MM.1S (cell line): ENCODE data around the gene PLEKHD1.

ENCODE experiments used
- DNase-seq: peaks from one replicate; pipeline ENCODE4 v3.0.0-alpha.2; 2015
- H2AFZ ChIP-seq: fragments of 300-600 bp; sonication (generic); 2 replicates; pipeline ENCODE4 v1.6.0; 2016; ENCODE audit warnings: antibody characterized with exemption, low read length
- H3F3A ChIP-seq: fragments of 300-600 bp; sonication (generic); 2 replicates; pipeline ENCODE4 v1.6.1; 2016; ENCODE audit warnings: mild to moderate bottlenecking, antibody characterized with exemption, low read length, moderate library complexity, mixed read lengths; ENCODE audit not compliant: insufficient read depth
- H3K27ac ChIP-seq: fragments of 300-600 bp; sonication (generic); 2 replicates; pipeline ENCODE4 v1.5.1; 2016; ENCODE audit warnings: mild to moderate bottlenecking, low read length
- H3K27me3 ChIP-seq: fragments of 300-600 bp; sonication (generic); replicated peaks from 2 replicates; pipeline ENCODE4 v1.6.0; 2016; ENCODE audit warnings: low read length; ENCODE audit not compliant: insufficient read depth
- H3K36me3 ChIP-seq: fragments of 300-600 bp; sonication (generic); replicated peaks from 2 replicates; pipeline ENCODE4 v1.6.1; 2016; ENCODE audit warnings: mild to moderate bottlenecking, low read length, mixed read lengths; ENCODE audit not compliant: insufficient read depth
- H3K4me1 ChIP-seq: fragments of 300-600 bp; sonication (generic); 2 replicates; pipeline ENCODE4 v1.6.1; 2016; ENCODE audit warnings: low read length, mixed read lengths
- H3K4me2 ChIP-seq: fragments of 300-600 bp; sonication (generic); 2 replicates; pipeline ENCODE4 v1.6.0; 2016; ENCODE audit warnings: low read depth, low read length
- H3K4me3 ChIP-seq: fragments of 300-600 bp; sonication (generic); 2 replicates; pipeline ENCODE4 v1.5.1; 2016; ENCODE audit warnings: low read length, mixed read lengths
- H3K79me2 ChIP-seq: fragments of 300-600 bp; sonication (generic); 2 replicates; pipeline ENCODE4 v1.6.1; 2016; ENCODE audit warnings: mixed run types, low read length, mixed read lengths
- H3K9ac ChIP-seq: fragments of 300-600 bp; sonication (generic); 2 replicates; pipeline ENCODE4 v1.6.1; 2016; ENCODE audit warnings: low read length, mixed read lengths
- H3K9me2 ChIP-seq: fragments of 300-600 bp; sonication (generic); replicated peaks from 2 replicates; pipeline ENCODE4 v1.6.1; 2016; ENCODE audit warnings: mild to moderate bottlenecking, low read length, mixed read lengths; ENCODE audit not compliant: insufficient read depth
- H3K9me3 ChIP-seq: fragments of 300-600 bp; sonication (generic); replicated peaks from 2 replicates; pipeline ENCODE4 v1.6.1; 2016; ENCODE audit warnings: mild to moderate bottlenecking, low read length, mixed read lengths; ENCODE audit not compliant: insufficient read depth
- H4K20me1 ChIP-seq: fragments of 300-600 bp; sonication (generic); 2 replicates; pipeline ENCODE4 v1.6.1; 2016; ENCODE audit warnings: mild to moderate bottlenecking, low read length, moderate library complexity, mixed read lengths; ENCODE audit not compliant: insufficient read depth
- EZH2 ChIP-seq: fragments of 300-600 bp; sonication (generic); optimal IDR thresholded peaks from 2 replicates; pipeline ENCODE3; 2017; ENCODE audit warnings: low read depth, mild to moderate bottlenecking, antibody characterized with exemption, low read length, mixed read lengths
- EZH2phosphoT487 ChIP-seq: fragments of 300-600 bp; sonication (generic); IDR thresholded peaks from 2 replicates; pipeline ENCODE4 v1.6.1; 2018; ENCODE audit warnings: antibody characterized with exemption, low read length
- TF ChIP-seq, protein P1 (sequence below): fragments of 300-600 bp; sonication (generic); IDR thresholded peaks from 2 replicates; pipeline ENCODE4 v1.5.1; 2016; ENCODE audit warnings: antibody characterized with exemption, low read length, mixed read lengths

The PLEKHD1 gene

DNA sequence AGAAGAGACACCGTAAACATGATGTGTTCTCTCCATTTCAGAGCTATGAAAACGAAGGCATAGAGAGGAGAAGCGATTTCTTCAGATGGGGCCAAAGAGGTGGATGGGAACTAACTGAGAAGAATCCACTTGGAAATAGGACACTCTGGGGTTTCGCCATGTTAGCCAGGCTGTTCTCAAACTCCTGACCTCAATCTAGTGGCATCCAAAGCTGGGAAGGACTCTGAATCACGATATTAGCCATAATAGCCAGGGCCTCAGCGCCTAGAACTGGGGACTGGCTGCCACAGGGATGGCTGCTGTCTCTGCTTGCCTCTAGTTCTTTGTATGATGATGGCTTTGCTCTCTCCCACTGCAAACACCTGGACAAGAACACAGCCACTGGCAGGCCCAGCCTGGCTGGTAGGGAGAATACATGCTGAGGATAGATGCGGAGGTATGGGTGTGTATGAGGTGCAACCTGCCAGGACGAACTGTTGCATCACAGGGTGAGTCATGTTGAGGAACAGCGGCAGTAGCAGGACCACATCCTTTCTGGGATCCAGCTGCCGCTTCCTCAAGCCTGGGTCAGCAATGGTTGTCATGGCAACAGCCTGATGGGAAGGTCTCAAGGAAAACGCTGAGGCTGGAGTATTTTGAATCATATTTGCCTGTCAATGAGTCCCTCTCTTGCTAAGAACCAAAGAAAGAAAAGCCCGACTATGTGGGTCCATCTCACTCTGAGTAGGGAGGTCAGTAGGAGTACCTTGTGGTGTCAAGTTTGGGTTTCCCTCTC, 59.0 kb downstream of the PLEKHD1 start:
- Histone ChIP-seq H3K9me3 (no peaks in the 10 kb centered on the region), H3K79me2 (no peaks in the 10 kb centered on the region), H3K36me3 (no peaks in the 10 kb centered on the region), H3K27ac (no peak overlapping the region), H3K4me3 (no peak overlapping the region), H3K9me2 (no peaks in the 10 kb centered on the region), H3F3A (no peaks in the 10 kb centered on the region), H2AFZ (no peak overlapping the region), H4K20me1 (no peaks in the 10 kb centered on the region), H3K4me2 (no peak overlapping the region), H3K4me1 (no peaks in the 10 kb centered on the region), H3K9ac (no peak overlapping the region), H3K27me3 (no peaks in the 10 kb centered on the region)
- TF ChIP-seq EZH2phosphoT487 (no peak), EZH2 (no peak)
- TF ChIP-seq, protein P1, sequence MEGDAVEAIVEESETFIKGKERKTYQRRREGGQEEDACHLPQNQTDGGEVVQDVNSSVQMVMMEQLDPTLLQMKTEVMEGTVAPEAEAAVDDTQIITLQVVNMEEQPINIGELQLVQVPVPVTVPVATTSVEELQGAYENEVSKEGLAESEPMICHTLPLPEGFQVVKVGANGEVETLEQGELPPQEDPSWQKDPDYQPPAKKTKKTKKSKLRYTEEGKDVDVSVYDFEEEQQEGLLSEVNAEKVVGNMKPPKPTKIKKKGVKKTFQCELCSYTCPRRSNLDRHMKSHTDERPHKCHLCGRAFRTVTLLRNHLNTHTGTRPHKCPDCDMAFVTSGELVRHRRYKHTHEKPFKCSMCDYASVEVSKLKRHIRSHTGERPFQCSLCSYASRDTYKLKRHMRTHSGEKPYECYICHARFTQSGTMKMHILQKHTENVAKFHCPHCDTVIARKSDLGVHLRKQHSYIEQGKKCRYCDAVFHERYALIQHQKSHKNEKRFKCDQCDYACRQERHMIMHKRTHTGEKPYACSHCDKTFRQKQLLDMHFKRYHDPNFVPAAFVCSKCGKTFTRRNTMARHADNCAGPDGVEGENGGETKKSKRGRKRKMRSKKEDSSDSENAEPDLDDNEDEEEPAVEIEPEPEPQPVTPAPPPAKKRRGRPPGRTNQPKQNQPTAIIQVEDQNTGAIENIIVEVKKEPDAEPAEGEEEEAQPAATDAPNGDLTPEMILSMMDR, result no peak
- DNase-seq, result no peak

DNA sequence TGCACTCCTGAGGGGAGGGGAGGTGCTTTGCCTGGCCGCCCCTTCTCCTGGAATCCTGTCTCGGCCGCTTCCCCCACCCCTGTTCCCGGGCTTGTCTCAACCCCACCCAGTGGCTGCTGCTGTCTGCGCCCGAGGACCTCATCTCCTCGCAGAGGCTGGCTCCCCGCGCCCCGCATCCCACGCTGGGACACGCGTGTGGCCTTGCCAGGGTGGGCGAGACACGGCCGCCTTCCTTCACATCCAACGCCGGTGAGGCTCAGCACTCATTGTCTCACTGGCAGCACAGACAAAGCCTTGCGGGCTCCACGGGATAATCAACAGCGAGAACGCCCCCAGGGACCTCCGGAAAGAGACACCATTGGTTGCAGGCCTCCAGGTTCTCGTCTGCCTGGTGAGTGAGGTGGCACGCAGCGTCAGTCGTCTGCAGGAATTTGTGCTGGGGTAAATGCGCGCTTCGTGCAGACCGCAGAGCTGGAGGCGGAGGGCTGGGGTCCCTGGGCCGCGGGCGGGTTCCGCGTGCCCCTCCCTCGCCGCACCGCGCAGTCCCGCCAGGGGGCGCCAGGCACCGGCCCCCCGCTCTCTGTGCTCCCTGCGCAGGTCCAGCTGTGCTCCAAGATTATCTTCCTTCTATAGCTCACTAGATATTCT, 63.3 kb downstream of the PLEKHD1 start:
- no peaks in the 10 kb centered on the region for H3K36me3 ChIP-seq
- H3K9me2 ChIP-seq, result no peaks in the 10 kb centered on the region
- no peak for DNase-seq
- no peak overlapping the region for H3K9ac ChIP-seq
- H2AFZ ChIP-seq, result no peak overlapping the region
- H3K79me2 ChIP-seq, result no peaks in the 10 kb centered on the region
- H3K9me3 ChIP-seq, result no peaks in the 10 kb centered on the region
- TF ChIP-seq EZH2phosphoT487, result no peak
- TF ChIP-seq EZH2, result no peak
- TF ChIP-seq, protein P1, result peak; percentile 42
- no peaks in the 10 kb centered on the region for H3K4me1 ChIP-seq
- H3K4me3 ChIP-seq, result no peak overlapping the region
- H3K27me3 ChIP-seq, result no peaks in the 10 kb centered on the region
- H3K27ac ChIP-seq, result no peak overlapping the region
- no peak overlapping the region for H3K4me2 ChIP-seq
- no peaks in the 10 kb centered on the region for H4K20me1 ChIP-seq
- no peaks in the 10 kb centered on the region for H3F3A ChIP-seq

DNA sequence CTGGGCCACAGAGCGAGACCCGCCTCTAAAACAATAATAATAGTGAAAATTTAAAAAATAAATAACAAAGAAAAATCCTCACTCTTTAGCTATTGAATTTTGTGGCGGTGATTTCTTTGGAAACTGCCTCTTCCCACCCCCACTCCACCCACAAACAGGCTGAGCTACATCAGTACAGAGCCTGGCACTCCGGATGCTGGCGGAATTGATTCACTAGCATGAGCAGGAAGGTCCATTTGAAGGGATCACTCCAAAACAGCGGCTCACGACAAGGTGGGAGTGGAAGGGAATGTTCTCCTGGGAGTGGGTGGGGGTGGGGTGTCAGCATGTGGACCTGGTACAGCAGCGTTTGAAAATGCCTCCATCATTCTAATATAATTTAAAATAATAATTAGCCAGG, 64.0 kb downstream of the PLEKHD1 start:
- H3K4me3 ChIP-seq, result no peak overlapping the region
- no peak overlapping the region for H3K27ac ChIP-seq
- no peak overlapping the region for H3K9ac ChIP-seq
- no peaks in the 10 kb centered on the region for H3K36me3 ChIP-seq
- no peaks in the 10 kb centered on the region for H3K27me3 ChIP-seq
- no peak for DNase-seq
- no peaks in the 10 kb centered on the region for H4K20me1 ChIP-seq
- TF ChIP-seq, protein P1, result no peak
- TF ChIP-seq EZH2 (no peak), EZH2phosphoT487 (no peak)
- no peaks in the 10 kb centered on the region for H3K79me2 ChIP-seq
- H2AFZ ChIP-seq, result no peak overlapping the region
- H3K4me2 ChIP-seq, result no peak overlapping the region
- no peaks in the 10 kb centered on the region for H3K4me1 ChIP-seq
- no peaks in the 10 kb centered on the region for H3K9me2 ChIP-seq
- no peaks in the 10 kb centered on the region for H3K9me3 ChIP-seq
- H3F3A ChIP-seq, result no peaks in the 10 kb centered on the region
